ENCODE data around the gene ARMC8.

The ARMC8 gene

DNA sequence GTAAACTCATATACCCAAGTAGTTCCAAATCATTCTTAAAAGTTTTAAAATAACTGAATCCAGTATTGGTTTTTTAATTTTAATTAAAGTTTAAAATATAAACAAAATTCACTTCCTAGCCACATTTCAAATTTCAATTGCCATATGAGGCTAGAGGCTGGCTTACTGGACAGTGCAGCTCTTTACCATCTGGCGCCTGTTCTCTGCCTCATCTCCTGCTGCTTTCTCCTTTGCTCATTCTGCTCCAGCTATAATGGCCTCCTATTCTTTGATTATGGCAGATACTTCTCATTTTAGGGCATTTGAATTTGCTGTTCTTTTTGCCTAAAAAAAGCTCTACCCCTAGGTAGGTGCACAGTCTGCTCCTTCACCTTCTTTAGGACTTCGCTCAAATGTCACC is 19.1 kb downstream of the ARMC8 start:
- Histone ChIP-seq H3K27ac (ENCODE audit: low read depth, low read length, poor library complexity, severe bottlenecking) (no peak overlapping the region), H2AFZ (ENCODE audit: low read length) (no peak overlapping the region)

DNA sequence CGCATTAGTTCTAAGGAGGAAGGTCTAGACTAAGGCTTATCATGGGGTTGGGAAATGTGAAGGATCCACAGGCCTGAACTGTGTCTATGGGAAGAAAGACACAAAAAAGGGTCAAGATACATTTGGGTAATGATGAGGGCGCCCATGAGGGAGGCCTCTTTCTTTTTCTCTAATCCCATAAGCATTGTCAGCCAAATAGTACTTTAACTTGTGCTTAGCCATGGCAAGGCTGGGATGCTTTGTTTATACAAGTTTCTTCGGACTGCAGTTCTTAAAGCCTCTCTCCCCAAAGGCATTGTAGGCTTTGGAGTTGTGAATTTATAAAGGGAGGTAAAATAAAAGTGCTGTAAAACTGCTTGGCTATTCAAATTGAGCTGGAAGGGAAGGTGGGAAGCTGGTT is 23.4 kb downstream of the ARMC8 start:
- Histone ChIP-seq H2AFZ (ENCODE audit: low read length) (no peak overlapping the region), H3K27ac (ENCODE audit: low read depth, low read length, poor library complexity, severe bottlenecking) (no peak overlapping the region), H3F3A (ENCODE audit: insufficient read depth, low read length) (no peaks in the 10 kb centered on the region), H3K9me3 (ENCODE audit: low read length) (no peaks in the 10 kb centered on the region), H3K79me2 (ENCODE audit: insufficient read depth, low read length) (peaks cover 56% of the 10 kb centered on the region), H3K27me3 (ENCODE audit: insufficient read depth, low read length) (no peaks in the 10 kb centered on the region), H3K4me3 (ENCODE audit: low read depth, low read length, poor library complexity, severe bottlenecking) (no peak overlapping the region), H3K4me2 (ENCODE audit: low read length) (no peak overlapping the region), H3K36me3 (ENCODE audit: insufficient read depth, low read length) (peaks cover 46% of the 10 kb centered on the region), H3K9me2 (ENCODE audit: low read depth, low read length) (no peaks in the 10 kb centered on the region), H4K20me1 (ENCODE audit: insufficient read depth, low read length) (no peaks in the 10 kb centered on the region), H3K9ac (ENCODE audit: low read length) (no peak overlapping the region), H3K4me1 (ENCODE audit: insufficient read depth, low read length, severe bottlenecking) (no peaks in the 10 kb centered on the region)
- no peak for TF ChIP-seq EZH2 (IDR thresholded peaks at IDR 0.05; ENCODE audit: borderline replicate concordance, low read length)
- TF ChIP-seq, protein P1, sequence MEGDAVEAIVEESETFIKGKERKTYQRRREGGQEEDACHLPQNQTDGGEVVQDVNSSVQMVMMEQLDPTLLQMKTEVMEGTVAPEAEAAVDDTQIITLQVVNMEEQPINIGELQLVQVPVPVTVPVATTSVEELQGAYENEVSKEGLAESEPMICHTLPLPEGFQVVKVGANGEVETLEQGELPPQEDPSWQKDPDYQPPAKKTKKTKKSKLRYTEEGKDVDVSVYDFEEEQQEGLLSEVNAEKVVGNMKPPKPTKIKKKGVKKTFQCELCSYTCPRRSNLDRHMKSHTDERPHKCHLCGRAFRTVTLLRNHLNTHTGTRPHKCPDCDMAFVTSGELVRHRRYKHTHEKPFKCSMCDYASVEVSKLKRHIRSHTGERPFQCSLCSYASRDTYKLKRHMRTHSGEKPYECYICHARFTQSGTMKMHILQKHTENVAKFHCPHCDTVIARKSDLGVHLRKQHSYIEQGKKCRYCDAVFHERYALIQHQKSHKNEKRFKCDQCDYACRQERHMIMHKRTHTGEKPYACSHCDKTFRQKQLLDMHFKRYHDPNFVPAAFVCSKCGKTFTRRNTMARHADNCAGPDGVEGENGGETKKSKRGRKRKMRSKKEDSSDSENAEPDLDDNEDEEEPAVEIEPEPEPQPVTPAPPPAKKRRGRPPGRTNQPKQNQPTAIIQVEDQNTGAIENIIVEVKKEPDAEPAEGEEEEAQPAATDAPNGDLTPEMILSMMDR (IDR thresholded peaks at IDR 0.05; ENCODE audit: low read length) = no peak

More for the DNA sequence above, 19.1 kb downstream of the ARMC8 start:
- no peak for TF ChIP-seq EZH2 (IDR thresholded peaks at IDR 0.05; ENCODE audit: borderline replicate concordance, low read length)
- TF ChIP-seq, protein P1 (IDR thresholded peaks at IDR 0.05; ENCODE audit: low read length) = no peak
- no peaks in the 10 kb centered on the region for H4K20me1 ChIP-seq (ENCODE audit: insufficient read depth, low read length)
- no peak overlapping the region for H3K4me3 ChIP-seq (ENCODE audit: low read depth, low read length, poor library complexity, severe bottlenecking)
- no peaks in the 10 kb centered on the region for H3F3A ChIP-seq (ENCODE audit: insufficient read depth, low read length)
- no peaks in the 10 kb centered on the region for H3K4me1 ChIP-seq (ENCODE audit: insufficient read depth, low read length, severe bottlenecking)
- H3K9me2 ChIP-seq (ENCODE audit: low read depth, low read length) = no peaks in the 10 kb centered on the region
- no peak overlapping the region for H3K4me2 ChIP-seq (ENCODE audit: low read length)
- no peaks in the 10 kb centered on the region for H3K9me3 ChIP-seq (ENCODE audit: low read length)
- no peaks in the 10 kb centered on the region for H3K27me3 ChIP-seq (ENCODE audit: insufficient read depth, low read length)
- peaks cover 82% of the 10 kb centered on the region for H3K79me2 ChIP-seq (ENCODE audit: insufficient read depth, low read length)
- no peak overlapping the region for H3K9ac ChIP-seq (ENCODE audit: low read length)
- peaks cover 29% of the 10 kb centered on the region for H3K36me3 ChIP-seq (ENCODE audit: insufficient read depth, low read length)

DNA sequence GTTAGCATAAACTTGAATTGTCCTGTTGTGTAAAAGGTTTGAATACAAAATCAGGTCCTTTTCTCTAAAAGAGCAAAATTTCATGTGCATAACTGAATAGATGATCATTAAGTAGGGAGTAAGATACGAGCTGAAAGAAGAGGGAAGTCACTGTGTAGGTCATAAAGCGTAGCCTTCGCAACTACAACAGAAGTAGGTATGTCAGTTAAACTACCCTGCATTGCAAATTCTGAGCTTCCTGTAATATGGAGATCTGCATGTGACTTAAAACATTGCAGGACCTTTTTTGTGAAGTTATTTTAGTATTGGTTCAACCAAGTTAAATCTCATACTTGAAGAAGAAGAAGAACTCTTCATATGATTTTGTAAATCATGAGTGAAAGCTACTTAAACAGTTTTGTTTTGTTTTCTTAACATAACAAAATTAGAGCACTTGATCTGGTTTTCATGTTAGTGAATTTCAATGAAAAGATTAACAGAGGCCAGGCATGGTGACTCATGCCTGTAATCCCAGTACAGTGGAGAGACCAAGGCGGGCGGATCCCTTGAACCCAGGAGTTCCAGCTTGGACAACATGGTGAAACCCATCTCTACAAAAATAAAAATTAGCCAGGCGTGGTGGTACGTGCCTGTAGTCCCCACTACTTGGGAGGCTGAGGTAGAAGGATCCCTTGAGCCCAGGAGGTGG is 26.4 kb downstream of the ARMC8 start:
- no peaks in the 10 kb centered on the region for H3K4me1 ChIP-seq (ENCODE audit: insufficient read depth, low read length, severe bottlenecking)
- H3K27ac ChIP-seq (ENCODE audit: low read depth, low read length, poor library complexity, severe bottlenecking) = no peak overlapping the region
- no peaks in the 10 kb centered on the region for H4K20me1 ChIP-seq (ENCODE audit: insufficient read depth, low read length)

More for the DNA sequence above, 26.4 kb downstream of the ARMC8 start:
- no peak overlapping the region for H3K4me3 ChIP-seq (ENCODE audit: low read depth, low read length, poor library complexity, severe bottlenecking)
- H3F3A ChIP-seq (ENCODE audit: insufficient read depth, low read length) = no peaks in the 10 kb centered on the region
- no peak for TF ChIP-seq EZH2 (IDR thresholded peaks at IDR 0.05; ENCODE audit: borderline replicate concordance, low read length)
- TF ChIP-seq, protein P1 (IDR thresholded peaks at IDR 0.05; ENCODE audit: low read length) = no peak
- no peaks in the 10 kb centered on the region for H3K9me2 ChIP-seq (ENCODE audit: low read depth, low read length)
- peaks cover 46% of the 10 kb centered on the region for H3K79me2 ChIP-seq (ENCODE audit: insufficient read depth, low read length)
- H3K9ac ChIP-seq (ENCODE audit: low read length) = no peak overlapping the region
- H3K36me3 ChIP-seq (ENCODE audit: insufficient read depth, low read length) = peaks cover 38% of the 10 kb centered on the region
- H3K27me3 ChIP-seq (ENCODE audit: insufficient read depth, low read length) = no peaks in the 10 kb centered on the region
- no peak overlapping the region for H3K4me2 ChIP-seq (ENCODE audit: low read length)
- H3K9me3 ChIP-seq (ENCODE audit: low read length) = no peaks in the 10 kb centered on the region
- no peak overlapping the region for H2AFZ ChIP-seq (ENCODE audit: low read length)

Measured in OCI-LY1 (cell line).